GM23338 (cell line): ENCODE results near the gene MPDU1. TPM values are rescaled to one million over a fixed set of nuclear protein-coding genes. Genes with fewer than 3 reads are reported as not detected.
"Not testable (repeated sequence)": the region's sequence is repeated elsewhere in the genome, so short reads cannot be mapped to it uniquely, and the experiment has no call there.

Experiments
- ATAC-seq: fragments of 200-7000 bp; cut with Tn5 transposase; 3 replicates; pipeline ENCODE4 v1.9.1; 2020
- DNase-seq: peaks from one replicate; pipeline ENCODE4 v3.0.0-alpha.2; 2015; ENCODE audit warnings: low spot score
- H2AFZ ChIP-seq: fragments of 200-600 bp; sonication (generic); 2 replicates; pipeline ENCODE4 v1.8.0; 2016; ENCODE audit warnings: antibody characterized with exemption, mild to moderate bottlenecking, moderate library complexity
- H3F3A ChIP-seq: fragments of 200-600 bp; sonication (generic); replicated peaks from 2 replicates; pipeline ENCODE4 v1.8.0; 2017; ENCODE audit warnings: antibody characterized with exemption, mixed run types, low read depth
- H3K27ac ChIP-seq: fragments of 200-600 bp; sonication (generic); 2 replicates; pipeline ENCODE4 v1.6.1; 2016; ENCODE audit warnings: low read depth
- H3K27me3 ChIP-seq: fragments of 200-600 bp; sonication (generic); 2 replicates; pipeline ENCODE4 v1.8.0; 2016; ENCODE audit warnings: mild to moderate bottlenecking, mixed run types, moderate library complexity; ENCODE audit not compliant: insufficient read depth
- H3K36me3 ChIP-seq: fragments of 200-600 bp; sonication (generic); 2 replicates; pipeline ENCODE4 v1.8.0; 2016; ENCODE audit warnings: mild to moderate bottlenecking; ENCODE audit not compliant: insufficient read depth
- H3K4me1 ChIP-seq: fragments of 200-600 bp; sonication (generic); 2 replicates; pipeline ENCODE4 v1.8.0; 2016; ENCODE audit warnings: mild to moderate bottlenecking, moderate library complexity; ENCODE audit not compliant: insufficient read depth
- H3K4me2 ChIP-seq: fragments of 200-600 bp; sonication (generic); 2 replicates; pipeline ENCODE4 v1.7.1; 2017; ENCODE audit warnings: mixed run types
- H3K4me3 ChIP-seq: fragments of 200-600 bp; sonication (generic); 2 replicates; pipeline ENCODE4 v1.6.1; 2016; ENCODE audit warnings: mixed run types
- H3K79me2 ChIP-seq: fragments of 200-600 bp; sonication (generic); replicated peaks from 2 replicates; pipeline ENCODE4 v1.8.0; 2017; ENCODE audit warnings: mild to moderate bottlenecking; ENCODE audit not compliant: insufficient read depth
- H3K9me2 ChIP-seq: fragments of 200-600 bp; sonication (generic); 2 replicates; pipeline ENCODE4 v1.8.0; 2017; ENCODE audit not compliant: insufficient read depth
- H4K20me1 ChIP-seq: fragments of 200-600 bp; sonication (generic); replicated peaks from 2 replicates; pipeline ENCODE4 v1.8.0; 2017; ENCODE audit warnings: mild to moderate bottlenecking; ENCODE audit not compliant: insufficient read depth
- H3K27ac Mint-ChIP-seq: 2 replicates; pipeline ENCODE4 v1.8.0; 2020; ENCODE audit warnings: inconsistent platforms, mild to moderate bottlenecking, moderate library complexity, mixed read lengths
- H3K27me3 Mint-ChIP-seq: 3 replicates; pipeline ENCODE4 v1.8.0; 2022; ENCODE audit warnings: low read depth, mild to moderate bottlenecking, moderate library complexity, mixed read lengths, inconsistent platforms; ENCODE audit not compliant: insufficient read depth, poor library complexity
- H3K36me3 Mint-ChIP-seq: 3 replicates; pipeline ENCODE4 v1.8.0; 2021; ENCODE audit warnings: low read depth, mild to moderate bottlenecking, inconsistent platforms, moderate library complexity, mixed read lengths
- H3K4me1 Mint-ChIP-seq: 3 replicates; pipeline ENCODE4 v1.8.0; 2020; ENCODE audit warnings: mild to moderate bottlenecking, inconsistent platforms, mixed read lengths
- H3K4me3 Mint-ChIP-seq: 3 replicates; pipeline ENCODE4 v1.8.0; 2021; ENCODE audit warnings: moderate library complexity, mild to moderate bottlenecking, inconsistent platforms, mixed read lengths
- H3K9me3 Mint-ChIP-seq: 3 replicates; pipeline ENCODE4 v1.8.0; 2020; ENCODE audit warnings: moderate library complexity, mild to moderate bottlenecking, inconsistent platforms, mixed read lengths
- CREB1 ChIP-seq: fragments of 250-450 bp; sonication (Bioruptor Pico); IDR thresholded peaks from 2 replicates; pipeline ENCODE4 v1.5.0; 2020; ENCODE audit warnings: low read depth, mild to moderate bottlenecking, moderate library complexity
- EZH2phosphoT487 ChIP-seq: fragments of 200-600 bp; sonication (generic); IDR thresholded peaks from one replicate; pipeline ENCODE4 v1.8.1; 2018; ENCODE audit warnings: antibody characterized with exemption; ENCODE audit not compliant: unreplicated experiment
- JUNB ChIP-seq: IDR thresholded peaks from one replicate; pipeline ENCODE4 v1.6.1; 2016; ENCODE audit warnings: antibody characterized with exemption; ENCODE audit not compliant: unreplicated experiment
- POLR2AphosphoS5 ChIP-seq: IDR thresholded peaks from 2 replicates; pipeline ENCODE4 v1.6.1; 2016; ENCODE audit warnings: antibody characterized with exemption, low read depth
- ZNF114 ChIP-seq: fragments of 250-450 bp; sonication (Bioruptor Pico); IDR thresholded peaks from 2 replicates; pipeline ENCODE4 v1.5.0; 2020; ENCODE audit warnings: mild to moderate bottlenecking, moderate library complexity
- ZNF331 ChIP-seq: fragments of 250-450 bp; sonication (Bioruptor Pico); IDR thresholded peaks from 2 replicates; pipeline ENCODE4 v1.5.0; 2020; ENCODE audit warnings: low read depth, mild to moderate bottlenecking, moderate library complexity
- polyA plus RNA-seq: library from polyadenylated mRNA; unstranded; fragments of >200 nt; fragmentation: Nextera tagmentation; extraction: Ambion mirVana; gene quantifications from 2 replicates; pipeline ENCODE4 v1.2.1, GENCODE V29; 2016
- total RNA-seq: library from RNA; depleted of rRNA; stranded (reverse); fragments of >200 nt; shearing (Covaris generic); gene quantifications from 2 replicates; pipeline ENCODE4 v1.2.3, GENCODE V29; 2014
- TF ChIP-seq, protein P1 (sequence below): IDR thresholded peaks from one replicate; pipeline ENCODE4 v1.6.1; 2018; ENCODE audit warnings: antibody characterized with exemption; ENCODE audit not compliant: unreplicated experiment
- TF ChIP-seq, protein P2 (sequence below): IDR thresholded peaks from 2 replicates; pipeline ENCODE4 v1.6.1; 2016; ENCODE audit warnings: antibody characterized with exemption
- TF ChIP-seq, protein P3 (sequence below), 2 experiments: fragments of 200-600 bp in 1 of 2; sonication (generic) in 1 of 2; conservative IDR thresholded peaks; 2 replicates each; pipeline versions ENCODE4 v1.5.1 to v1.6.1; 2016 to 2017; ENCODE audit warnings: antibody characterized with exemption in 2 of 2, low read depth in 2 of 2, mild to moderate bottlenecking in 2 of 2, moderate library complexity in 1 of 2

The MPDU1 gene
- total and polyA plus RNA-seq, 2 experiments from 2014 or later = 65.1 to 216 TPM

DNA sequence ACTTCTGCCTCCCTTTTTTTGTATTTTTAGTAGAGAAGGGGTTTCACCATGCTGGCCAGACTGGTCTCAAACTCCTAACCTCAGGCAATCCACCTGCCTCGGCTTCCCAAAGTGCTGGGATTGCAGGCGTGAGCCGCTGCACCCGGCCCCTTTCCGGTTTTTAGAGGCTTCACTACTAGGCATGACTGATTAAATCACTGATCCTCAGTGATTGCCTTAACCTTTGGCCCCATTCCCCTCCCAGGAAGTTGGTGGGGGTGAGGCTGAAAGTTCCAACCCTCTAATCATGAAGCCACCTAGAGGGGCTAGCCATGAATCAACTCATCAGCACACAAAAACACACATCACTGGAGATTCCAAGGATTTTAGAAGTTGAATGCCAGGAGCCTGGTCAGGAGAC is 13.9 kb downstream of the MPDU1 start:
- H3K79me2 ChIP-seq, H3K27me3 Mint-ChIP-seq, H3K4me1 Mint-ChIP-seq, H3K27me3 ChIP-seq, H3F3A ChIP-seq, H3K9me2 ChIP-seq, H3K27ac Mint-ChIP-seq, ATAC-seq, H2AFZ ChIP-seq, H3K9me3 Mint-ChIP-seq, H3K4me2 ChIP-seq, H3K4me3 Mint-ChIP-seq, H3K27ac ChIP-seq, H4K20me1 ChIP-seq, DNase-seq, H3K4me3 ChIP-seq, H3K4me1 ChIP-seq: not testable (repeated sequence)
- peaks cover 37% of the 10 kb centered on the region for H3K36me3 ChIP-seq
- peaks cover 86% of the 10 kb centered on the region for H3K36me3 Mint-ChIP-seq

GRCh38 chr17:7606280-7606679 is 22.6 kb downstream of the MPDU1 start:
- H3K4me1 Mint-ChIP-seq = no peaks in the 10 kb centered on the region; the same call in 1 of the 3 replicates
- DNase-seq = no peak
- H4K20me1 ChIP-seq = peaks cover 23% of the 10 kb centered on the region
- H3K27ac ChIP-seq = no peak overlapping the region
- H3K4me3 Mint-ChIP-seq = no peak overlapping the region
- peaks cover 4% of the 10 kb centered on the region; the same call in 1 of the 2 replicates for H3F3A ChIP-seq
- no peaks in the 10 kb centered on the region for H3K27me3 ChIP-seq
- no peak for ATAC-seq
- H3K79me2 ChIP-seq = peaks cover 35% of the 10 kb centered on the region
- no peak overlapping the region for H3K27ac Mint-ChIP-seq
- H3K36me3 Mint-ChIP-seq = peaks cover 53% of the 10 kb centered on the region
- H2AFZ ChIP-seq = no peak overlapping the region
- H3K4me1 ChIP-seq = no peaks in the 10 kb centered on the region
- TF ChIP-seq JUNB = no peak
- TF ChIP-seq ZNF114 = no peak
- no peak for TF ChIP-seq POLR2AphosphoS5
- TF ChIP-seq, protein P1, sequence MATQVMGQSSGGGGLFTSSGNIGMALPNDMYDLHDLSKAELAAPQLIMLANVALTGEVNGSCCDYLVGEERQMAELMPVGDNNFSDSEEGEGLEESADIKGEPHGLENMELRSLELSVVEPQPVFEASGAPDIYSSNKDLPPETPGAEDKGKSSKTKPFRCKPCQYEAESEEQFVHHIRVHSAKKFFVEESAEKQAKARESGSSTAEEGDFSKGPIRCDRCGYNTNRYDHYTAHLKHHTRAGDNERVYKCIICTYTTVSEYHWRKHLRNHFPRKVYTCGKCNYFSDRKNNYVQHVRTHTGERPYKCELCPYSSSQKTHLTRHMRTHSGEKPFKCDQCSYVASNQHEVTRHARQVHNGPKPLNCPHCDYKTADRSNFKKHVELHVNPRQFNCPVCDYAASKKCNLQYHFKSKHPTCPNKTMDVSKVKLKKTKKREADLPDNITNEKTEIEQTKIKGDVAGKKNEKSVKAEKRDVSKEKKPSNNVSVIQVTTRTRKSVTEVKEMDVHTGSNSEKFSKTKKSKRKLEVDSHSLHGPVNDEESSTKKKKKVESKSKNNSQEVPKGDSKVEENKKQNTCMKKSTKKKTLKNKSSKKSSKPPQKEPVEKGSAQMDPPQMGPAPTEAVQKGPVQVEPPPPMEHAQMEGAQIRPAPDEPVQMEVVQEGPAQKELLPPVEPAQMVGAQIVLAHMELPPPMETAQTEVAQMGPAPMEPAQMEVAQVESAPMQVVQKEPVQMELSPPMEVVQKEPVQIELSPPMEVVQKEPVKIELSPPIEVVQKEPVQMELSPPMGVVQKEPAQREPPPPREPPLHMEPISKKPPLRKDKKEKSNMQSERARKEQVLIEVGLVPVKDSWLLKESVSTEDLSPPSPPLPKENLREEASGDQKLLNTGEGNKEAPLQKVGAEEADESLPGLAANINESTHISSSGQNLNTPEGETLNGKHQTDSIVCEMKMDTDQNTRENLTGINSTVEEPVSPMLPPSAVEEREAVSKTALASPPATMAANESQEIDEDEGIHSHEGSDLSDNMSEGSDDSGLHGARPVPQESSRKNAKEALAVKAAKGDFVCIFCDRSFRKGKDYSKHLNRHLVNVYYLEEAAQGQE = no peak
- TF ChIP-seq CREB1 (CRISPR knock-in tag) = no peak
- TF ChIP-seq, protein P2, sequence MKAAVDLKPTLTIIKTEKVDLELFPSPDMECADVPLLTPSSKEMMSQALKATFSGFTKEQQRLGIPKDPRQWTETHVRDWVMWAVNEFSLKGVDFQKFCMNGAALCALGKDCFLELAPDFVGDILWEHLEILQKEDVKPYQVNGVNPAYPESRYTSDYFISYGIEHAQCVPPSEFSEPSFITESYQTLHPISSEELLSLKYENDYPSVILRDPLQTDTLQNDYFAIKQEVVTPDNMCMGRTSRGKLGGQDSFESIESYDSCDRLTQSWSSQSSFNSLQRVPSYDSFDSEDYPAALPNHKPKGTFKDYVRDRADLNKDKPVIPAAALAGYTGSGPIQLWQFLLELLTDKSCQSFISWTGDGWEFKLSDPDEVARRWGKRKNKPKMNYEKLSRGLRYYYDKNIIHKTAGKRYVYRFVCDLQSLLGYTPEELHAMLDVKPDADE = no peak
- no peak for TF ChIP-seq ZNF331 (CRISPR knock-in tag)
- TF ChIP-seq, protein P3, sequence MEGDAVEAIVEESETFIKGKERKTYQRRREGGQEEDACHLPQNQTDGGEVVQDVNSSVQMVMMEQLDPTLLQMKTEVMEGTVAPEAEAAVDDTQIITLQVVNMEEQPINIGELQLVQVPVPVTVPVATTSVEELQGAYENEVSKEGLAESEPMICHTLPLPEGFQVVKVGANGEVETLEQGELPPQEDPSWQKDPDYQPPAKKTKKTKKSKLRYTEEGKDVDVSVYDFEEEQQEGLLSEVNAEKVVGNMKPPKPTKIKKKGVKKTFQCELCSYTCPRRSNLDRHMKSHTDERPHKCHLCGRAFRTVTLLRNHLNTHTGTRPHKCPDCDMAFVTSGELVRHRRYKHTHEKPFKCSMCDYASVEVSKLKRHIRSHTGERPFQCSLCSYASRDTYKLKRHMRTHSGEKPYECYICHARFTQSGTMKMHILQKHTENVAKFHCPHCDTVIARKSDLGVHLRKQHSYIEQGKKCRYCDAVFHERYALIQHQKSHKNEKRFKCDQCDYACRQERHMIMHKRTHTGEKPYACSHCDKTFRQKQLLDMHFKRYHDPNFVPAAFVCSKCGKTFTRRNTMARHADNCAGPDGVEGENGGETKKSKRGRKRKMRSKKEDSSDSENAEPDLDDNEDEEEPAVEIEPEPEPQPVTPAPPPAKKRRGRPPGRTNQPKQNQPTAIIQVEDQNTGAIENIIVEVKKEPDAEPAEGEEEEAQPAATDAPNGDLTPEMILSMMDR (conservative IDR thresholded peaks at IDR 0.05; ENCODE audit: low read depth in 2 of 2) = no peak
- TF ChIP-seq EZH2phosphoT487 = no peak
- H3K4me3 ChIP-seq = no peak overlapping the region
- H3K9me3 Mint-ChIP-seq = no peaks in the 10 kb centered on the region
- no peaks in the 10 kb centered on the region for H3K9me2 ChIP-seq
- peaks cover 4% of the 10 kb centered on the region for H3K27me3 Mint-ChIP-seq
- H3K36me3 ChIP-seq = peaks cover 40% of the 10 kb centered on the region
- no peak overlapping the region for H3K4me2 ChIP-seq
